ENCODE data around the gene MCM5.

Gene MCM5

DNA sequence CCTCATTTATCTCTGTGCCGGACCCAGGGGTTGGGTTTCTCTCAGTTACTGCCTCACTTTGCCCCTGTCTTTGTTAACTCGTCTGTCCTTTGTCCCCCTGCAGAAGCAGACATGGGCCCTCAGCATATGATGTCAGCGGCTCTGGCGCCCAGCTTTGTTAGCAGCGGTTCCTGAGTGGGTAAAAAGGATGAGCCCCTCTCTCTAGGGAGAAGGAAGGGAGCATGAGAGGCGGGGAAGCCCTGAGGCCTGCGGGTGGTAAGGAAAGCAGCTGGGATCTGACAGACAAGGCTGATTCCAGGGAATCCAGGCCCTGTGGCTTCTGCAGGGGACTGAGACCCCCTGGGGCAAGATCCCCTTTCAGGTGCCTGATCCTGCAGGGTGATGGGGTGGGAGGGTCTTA, 51.7 kb downstream of the MCM5 start:
- peak overlapping the region; percentile 75 for H2AFZ ChIP-seq (ENCODE audit: low read length)
- no peak overlapping the region for H2BK5ac ChIP-seq (ENCODE audit: low read length)
- no peak overlapping the region for H2AK5ac ChIP-seq (ENCODE audit: low read depth, low read length)
- no peak overlapping the region for H3K4me2 ChIP-seq (ENCODE audit: insufficient read depth, low read length, poor library complexity, severe bottlenecking)
- no peaks in the 10 kb centered on the region for H3K79me1 ChIP-seq (ENCODE audit: low read depth, low read length)
- peak overlapping the region; percentile 8 for H3K18ac ChIP-seq (ENCODE audit: low read length)
- DNase-seq (ENCODE audit: low spot score): no peak
- peaks cover 0 to 2% of the 10 kb centered on the region in 2 donors for H3K9me3 ChIP-seq (replicated peaks in 1 of 2; ENCODE audit: control insufficient read depth in 2 of 2, insufficient read depth in 1 of 2, low read depth in 1 of 2, low read length in 2 of 2)
- H3K4ac ChIP-seq (ENCODE audit: low read length): no peak overlapping the region
- peak overlapping the region; percentile 36 for H3K9ac ChIP-seq (ENCODE audit: low read depth, low read length, poor library complexity)
- peaks cover 11 to 15% of the 10 kb centered on the region in 2 donors for H3K4me1 ChIP-seq (ENCODE audit: control insufficient read depth in 2 of 2, insufficient read depth in 1 of 2, low read depth in 1 of 2, low read length in 2 of 2)
- H2BK120ac ChIP-seq (ENCODE audit: low read depth, low read length): no peak overlapping the region
- no peak overlapping the region for H4K8ac ChIP-seq (ENCODE audit: low read depth, low read length)
- no peak overlapping the region for H4K91ac ChIP-seq (ENCODE audit: low read depth, low read length, poor library complexity)
- WGBS, 2 donors (ENCODE audit: extremely low coverage in 2 of 2, insufficient read length in 2 of 2, insufficient replicate concordance in 1 of 2): no CpG with 5 or more reads among the region's 7 CpGs
- H3K27ac ChIP-seq (replicated peaks; ENCODE audit: low read length): peak overlapping the region; percentile 14
- no peak overlapping the region for H3K4me3 ChIP-seq (ENCODE audit: low read length in 2 of 2)
- H3K27me3 ChIP-seq (ENCODE audit: control insufficient read depth in 3 of 3, insufficient read depth in 3 of 3, low read depth in 1 of 3, low read length in 3 of 3): no peaks in the 10 kb centered on the region
- no peak overlapping the region for H2BK12ac ChIP-seq (ENCODE audit: low read length)
- H3K14ac ChIP-seq (ENCODE audit: low read length): no peak overlapping the region
- no peak overlapping the region for H3K23ac ChIP-seq (ENCODE audit: low read depth, low read length, poor library complexity)
- H2BK15ac ChIP-seq (ENCODE audit: low read length): no peak overlapping the region
- peaks cover 0 to 9% of the 10 kb centered on the region in 2 donors for H3K36me3 ChIP-seq (replicated peaks in 1 of 2; ENCODE audit: control insufficient read depth in 2 of 2, insufficient read depth in 2 of 2, low read length in 2 of 2)

DNA sequence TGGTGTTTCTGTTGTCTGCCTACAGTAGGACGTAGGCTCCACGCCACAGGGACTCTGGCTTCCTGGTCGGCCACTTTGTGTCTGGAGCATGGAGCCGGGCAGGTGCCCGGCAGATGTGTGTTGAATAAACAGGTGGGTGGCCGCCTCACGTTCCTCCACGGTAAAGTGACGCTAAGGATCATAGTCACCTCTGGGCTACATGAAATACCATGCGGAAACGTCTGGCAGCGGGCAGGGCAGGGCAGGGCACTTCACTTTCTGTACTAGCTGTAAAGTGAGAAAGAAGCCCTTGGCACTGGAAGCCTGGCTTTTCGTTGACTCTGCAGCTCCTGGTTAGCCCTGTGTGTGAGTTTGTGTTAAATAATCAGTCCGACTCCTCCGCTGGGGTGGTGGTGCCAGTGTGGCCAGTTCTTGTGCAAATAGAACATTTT, 52.4 kb downstream of the MCM5 start:
- Histone ChIP-seq H2BK120ac (ENCODE audit: low read depth, low read length) (no peak overlapping the region), H3K4ac (ENCODE audit: low read length) (no peak overlapping the region), H3K9ac (ENCODE audit: low read depth, low read length, poor library complexity) (no peak overlapping the region), H2BK12ac (ENCODE audit: low read length) (no peak overlapping the region), H3K4me2 (ENCODE audit: insufficient read depth, low read length, poor library complexity, severe bottlenecking) (no peak overlapping the region), H3K14ac (ENCODE audit: low read length) (no peak overlapping the region), H4K8ac (ENCODE audit: low read depth, low read length) (no peak overlapping the region), H3K9me3 (replicated peaks in 1 of 2; ENCODE audit: control insufficient read depth in 2 of 2, insufficient read depth in 1 of 2, low read depth in 1 of 2, low read length in 2 of 2) (peaks cover 0 to 2% of the 10 kb centered on the region in 2 donors), H3K79me1 (ENCODE audit: low read depth, low read length) (no peaks in the 10 kb centered on the region), H3K4me3 (ENCODE audit: low read length in 2 of 2) (no peak overlapping the region), H3K18ac (ENCODE audit: low read length) (peak overlapping the region; percentile 82), H2AFZ (ENCODE audit: low read length) (no peak overlapping the region), H3K27me3 (ENCODE audit: control insufficient read depth in 3 of 3, insufficient read depth in 3 of 3, low read depth in 1 of 3, low read length in 3 of 3) (no peaks in the 10 kb centered on the region), H3K23ac (ENCODE audit: low read depth, low read length, poor library complexity) (no peak overlapping the region), H3K4me1 (ENCODE audit: control insufficient read depth in 2 of 2, insufficient read depth in 1 of 2, low read depth in 1 of 2, low read length in 2 of 2) (peaks cover 11 to 15% of the 10 kb centered on the region in 2 donors), H2BK5ac (ENCODE audit: low read length) (no peak overlapping the region), H2BK15ac (ENCODE audit: low read length) (no peak overlapping the region), H3K36me3 (replicated peaks in 1 of 2; ENCODE audit: control insufficient read depth in 2 of 2, insufficient read depth in 2 of 2, low read length in 2 of 2) (peaks cover 0 to 9% of the 10 kb centered on the region in 2 donors), H4K91ac (ENCODE audit: low read depth, low read length, poor library complexity) (no peak overlapping the region), H2AK5ac (ENCODE audit: low read depth, low read length) (no peak overlapping the region), H3K27ac (replicated peaks; ENCODE audit: low read length) (no peak overlapping the region)
- no peak for DNase-seq (ENCODE audit: low spot score)
- WGBS, 2 donors (ENCODE audit: extremely low coverage in 2 of 2, insufficient read length in 2 of 2, insufficient replicate concordance in 1 of 2): no CpG with 5 or more reads among the region's 15 CpGs

DNA sequence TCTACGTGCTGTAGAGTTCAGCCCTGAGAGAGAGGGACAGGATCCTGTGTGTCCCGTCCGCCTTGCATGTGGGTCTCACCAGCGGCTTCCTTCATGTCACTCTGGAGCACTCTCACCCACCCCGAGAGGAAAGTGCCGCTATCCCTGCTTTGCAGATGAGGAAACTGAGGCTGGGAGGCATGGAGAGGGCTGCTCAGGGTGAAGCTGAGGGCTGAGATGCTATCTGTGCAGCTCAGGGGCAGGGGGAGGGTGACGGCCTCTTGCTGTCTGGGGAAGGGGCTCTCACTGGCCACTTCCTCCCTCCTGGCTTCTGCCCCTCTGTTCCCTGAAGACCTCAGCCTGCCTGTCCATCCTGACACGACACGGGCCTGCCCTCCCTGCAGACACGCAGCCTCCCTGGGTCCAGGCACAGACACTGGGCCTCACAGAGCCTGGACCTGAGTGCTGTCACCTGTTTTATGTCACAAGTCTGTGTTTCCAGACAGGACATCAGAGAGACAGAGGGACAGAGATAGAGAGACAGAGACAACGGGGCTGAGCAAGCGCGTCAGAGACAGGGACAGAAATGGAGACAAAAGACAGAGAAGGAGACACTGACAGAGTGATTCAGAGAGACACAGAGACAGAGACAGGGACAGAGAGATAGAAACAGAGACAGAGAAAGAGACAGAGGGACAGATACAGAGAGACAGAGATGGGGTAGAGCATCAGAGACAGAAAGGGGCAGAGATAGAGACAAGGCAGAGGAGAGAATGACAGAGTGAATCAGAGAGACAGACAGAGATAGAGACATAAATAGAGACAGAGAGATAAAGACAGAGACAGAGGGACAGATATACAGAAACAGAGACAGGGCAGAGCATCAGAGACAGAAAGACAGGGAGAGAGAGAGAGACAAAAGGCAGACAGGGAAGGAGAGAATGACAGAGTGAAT, 53.1 kb downstream of the MCM5 start:
- Histone ChIP-seq H2AK5ac (ENCODE audit: low read depth, low read length) (no peak overlapping the region), H3K79me1 (ENCODE audit: low read depth, low read length) (no peaks in the 10 kb centered on the region), H3K4me2 (ENCODE audit: insufficient read depth, low read length, poor library complexity, severe bottlenecking) (no peak overlapping the region), H3K9me3 (replicated peaks in 1 of 2; ENCODE audit: control insufficient read depth in 2 of 2, insufficient read depth in 1 of 2, low read depth in 1 of 2, low read length in 2 of 2) (peaks cover 0 to 2% of the 10 kb centered on the region in 2 donors), H3K4ac (ENCODE audit: low read length) (no peak overlapping the region), H3K4me3 (ENCODE audit: low read length in 2 of 2) (no peak overlapping the region), H3K27me3 (ENCODE audit: control insufficient read depth in 3 of 3, insufficient read depth in 3 of 3, low read depth in 1 of 3, low read length in 3 of 3) (no peaks in the 10 kb centered on the region), H3K18ac (ENCODE audit: low read length) (no peak overlapping the region), H3K36me3 (replicated peaks in 1 of 2; ENCODE audit: control insufficient read depth in 2 of 2, insufficient read depth in 2 of 2, low read length in 2 of 2) (peaks cover 0 to 8% of the 10 kb centered on the region in 2 donors), H2BK12ac (ENCODE audit: low read length) (no peak overlapping the region), H2BK120ac (ENCODE audit: low read depth, low read length) (no peak overlapping the region), H4K8ac (ENCODE audit: low read depth, low read length) (no peak overlapping the region), H4K91ac (ENCODE audit: low read depth, low read length, poor library complexity) (no peak overlapping the region), H2BK15ac (ENCODE audit: low read length) (no peak overlapping the region), H3K14ac (ENCODE audit: low read length) (no peak overlapping the region), H2BK5ac (ENCODE audit: low read length) (no peak overlapping the region), H3K27ac (replicated peaks; ENCODE audit: low read length) (no peak overlapping the region), H3K23ac (ENCODE audit: low read depth, low read length, poor library complexity) (no peak overlapping the region), H3K4me1 (ENCODE audit: control insufficient read depth in 2 of 2, insufficient read depth in 1 of 2, low read depth in 1 of 2, low read length in 2 of 2) (peaks cover 15 to 19% of the 10 kb centered on the region in 2 donors), H2AFZ (ENCODE audit: low read length) (no peak overlapping the region), H3K9ac (ENCODE audit: low read depth, low read length, poor library complexity) (no peak overlapping the region)
- no CpG with 5 or more reads among the region's 13 CpGs for WGBS, 2 donors (ENCODE audit: extremely low coverage in 2 of 2, insufficient read length in 2 of 2, insufficient replicate concordance in 1 of 2)
- DNase-seq (ENCODE audit: low spot score): no peak

DNA sequence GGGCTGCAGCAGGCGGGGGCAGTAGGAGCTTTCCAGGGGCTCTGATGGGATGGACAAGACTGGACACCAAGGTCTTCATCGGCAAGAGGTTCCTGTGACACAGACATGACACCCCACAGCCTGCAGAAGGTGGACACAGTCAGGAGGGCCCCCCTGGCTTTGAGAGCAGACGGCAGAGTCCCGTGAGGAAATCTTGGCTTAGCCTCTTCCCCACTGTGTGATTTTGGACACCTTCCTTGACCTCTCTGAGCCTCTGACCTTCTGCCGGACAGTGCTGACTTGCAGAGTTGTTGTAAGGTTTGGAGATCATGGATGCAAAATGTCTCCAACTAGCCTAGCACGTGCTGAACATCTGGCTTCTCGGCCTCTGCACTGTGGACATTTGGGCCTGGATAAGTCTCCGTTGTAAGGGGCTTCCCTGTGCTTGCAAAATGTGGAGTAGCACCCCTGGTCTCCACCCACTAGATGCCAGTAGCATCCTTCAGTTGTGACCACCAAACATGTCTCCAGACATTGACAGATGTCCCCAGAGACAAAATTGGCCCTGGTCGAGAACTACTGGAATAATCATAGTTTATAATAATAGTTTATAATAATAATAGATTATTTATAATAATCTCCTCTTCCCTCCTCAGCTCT, 54.6 kb downstream of the MCM5 start:
- Histone ChIP-seq H2BK120ac (ENCODE audit: low read depth, low read length) (no peak overlapping the region), H4K8ac (ENCODE audit: low read depth, low read length) (no peak overlapping the region), H3K14ac (ENCODE audit: low read length) (no peak overlapping the region), H3K4ac (ENCODE audit: low read length) (no peak overlapping the region), H2BK12ac (ENCODE audit: low read length) (no peak overlapping the region), H3K4me2 (ENCODE audit: insufficient read depth, low read length, poor library complexity, severe bottlenecking) (no peak overlapping the region), H2BK5ac (ENCODE audit: low read length) (no peak overlapping the region), H3K23ac (ENCODE audit: low read depth, low read length, poor library complexity) (no peak overlapping the region), H3K4me3 (ENCODE audit: low read length in 2 of 2) (peak overlapping the region in 1 of 2 donors; percentile 40), H3K79me1 (ENCODE audit: low read depth, low read length) (no peaks in the 10 kb centered on the region), H3K36me3 (replicated peaks in 1 of 2; ENCODE audit: control insufficient read depth in 2 of 2, insufficient read depth in 2 of 2, low read length in 2 of 2) (peaks cover 0 to 4% of the 10 kb centered on the region in 2 donors), H3K9me3 (replicated peaks in 1 of 2; ENCODE audit: control insufficient read depth in 2 of 2, insufficient read depth in 1 of 2, low read depth in 1 of 2, low read length in 2 of 2) (peaks cover 0 to 2% of the 10 kb centered on the region in 2 donors), H3K18ac (ENCODE audit: low read length) (no peak overlapping the region), H2AK5ac (ENCODE audit: low read depth, low read length) (no peak overlapping the region), H2BK15ac (ENCODE audit: low read length) (no peak overlapping the region), H3K27ac (replicated peaks; ENCODE audit: low read length) (no peak overlapping the region), H4K91ac (ENCODE audit: low read depth, low read length, poor library complexity) (no peak overlapping the region), H2AFZ (ENCODE audit: low read length) (no peak overlapping the region), H3K27me3 (ENCODE audit: control insufficient read depth in 3 of 3, insufficient read depth in 3 of 3, low read depth in 1 of 3, low read length in 3 of 3) (no peaks in the 10 kb centered on the region), H3K9ac (ENCODE audit: low read depth, low read length, poor library complexity) (no peak overlapping the region), H3K4me1 (ENCODE audit: control insufficient read depth in 2 of 2, insufficient read depth in 1 of 2, low read depth in 1 of 2, low read length in 2 of 2) (peaks cover 26 to 29% of the 10 kb centered on the region in 2 donors)
- no CpG with 5 or more reads among the region's 9 CpGs for WGBS, 2 donors (ENCODE audit: extremely low coverage in 2 of 2, insufficient read length in 2 of 2, insufficient replicate concordance in 1 of 2)
- DNase-seq (ENCODE audit: low spot score): no peak
